A549 (cell line): ENCODE measurements around the gene EXOC4.

Source experiments
- CBX2 ChIP-seq: fragments of 200-600 bp; sonication (generic); IDR thresholded peaks from 2 replicates; pipeline ENCODE4 v1.6.1; 2016; ENCODE audit warnings: low read depth, mild to moderate bottlenecking, borderline replicate concordance
- CHD4 ChIP-seq: fragments of 200-600 bp; sonication (generic); IDR thresholded peaks from 2 replicates; pipeline ENCODE4 v1.6.1; 2016; ENCODE audit warnings: antibody characterized with exemption, mild to moderate bottlenecking, borderline replicate concordance
- CTCF ChIP-seq: fragments of >200 bp; sonication (Bioruptor Twin); formaldehyde crosslinking; IDR thresholded peaks from 3 replicates; pipeline ENCODE4 v1.5.1; 2016
- E2F6 ChIP-seq: IDR thresholded peaks from 2 replicates; pipeline ENCODE4 v1.6.1; 2012; ENCODE audit warnings: low read depth, borderline replicate concordance
- JUNB ChIP-seq: fragments of >200 bp; sonication (Bioruptor Twin); formaldehyde crosslinking; IDR thresholded peaks from 2 replicates; pipeline ENCODE4 v1.6.1; 2016
- KDM1A ChIP-seq: fragments of 200-600 bp; sonication (generic); IDR thresholded peaks from 2 replicates; pipeline ENCODE4 v1.6.1; 2016; ENCODE audit warnings: low read depth, mild to moderate bottlenecking
- MYC ChIP-seq: IDR thresholded peaks from 2 replicates; pipeline ENCODE4 v1.6.1; 2012; ENCODE audit warnings: mild to moderate bottlenecking, inconsistent platforms, low read length, improper control_type of control experiment, borderline replicate concordance
- POLR2A ChIP-seq: IDR thresholded peaks from 2 replicates; pipeline ENCODE4 v1.6.1; 2012; ENCODE audit warnings: mild to moderate bottlenecking, low read length
- RAD21 ChIP-seq, 2 experiments: fragments of >200 bp in 1 of 2; sonication (Bioruptor Twin) in 1 of 2; formaldehyde crosslinking in 1 of 2; IDR thresholded peaks in 1 of 2; conservative IDR thresholded peaks in 1 of 2; 2 replicates in 1 of 2; 3 replicates in 1 of 2; pipeline ENCODE4 v1.6.1; 2012 to 2018; ENCODE audit warnings: inconsistent platforms in 1 of 2
- REST ChIP-seq: fragments of 200-600 bp; sonication (generic); IDR thresholded peaks from 2 replicates; pipeline ENCODE4 v1.6.1; 2016; ENCODE audit warnings: antibody characterized with exemption, mild to moderate bottlenecking, moderate library complexity
- SMC3 ChIP-seq: fragments of >200 bp; sonication (Bioruptor Twin); formaldehyde crosslinking; IDR thresholded peaks from 3 replicates; pipeline ENCODE4 v1.6.1; 2018; ENCODE audit warnings: inconsistent platforms
- USF2 ChIP-seq: fragments of 450-650 bp; IDR thresholded peaks from 2 replicates; pipeline ENCODE4 v1.6.1; 2014; ENCODE audit warnings: antibody characterized with exemption
- ZSCAN20 ChIP-seq: fragments of 250-450 bp; sonication (Bioruptor Pico); IDR thresholded peaks from 2 replicates; pipeline ENCODE4 v1.8.0; 2022; ENCODE audit warnings: mild to moderate bottlenecking, moderate library complexity

GRCh38 chr7:133993547-133993946 lies 740.7 kb downstream of the EXOC4 start:
- TF ChIP-seq CTCF (no peak), POLR2A (no peak), REST (no peak), RAD21 (conservative IDR thresholded peaks at IDR 0.05 in 1 of 2, IDR thresholded peaks at IDR 0.05 in 1 of 2) (no peak), JUNB (no peak), MYC (no peak), E2F6 (no peak), SMC3 (no peak), CHD4 (no peak), KDM1A (no peak), ZSCAN20 (no peak), USF2 (no peak), CBX2 (no peak)
